Breast epithelium (tissue), 4 donors: ENCODE results near the gene DNM3. TPM values are rescaled to one million over a fixed set of nuclear protein-coding genes. Genes with fewer than 3 reads are reported as not detected.

Experiments used
- DNase-seq, 2 donors: peaks; one replicate each; pipeline ENCODE4 v3.0.0-alpha.2; 2019; ENCODE audit warnings: low spot score in 2 of 2
- H3K27ac ChIP-seq, 2 donors: fragments of 200-600 bp; sonication (generic) in 1 of 2; one replicate each; pipeline ENCODE4 v1.5.1; 2016 to 2019; ENCODE audit warnings: mild to moderate bottlenecking in 1 of 2
- H3K27me3 ChIP-seq, 2 donors: fragments of 200-600 bp; sonication (generic) in 1 of 2; one replicate each; pipeline versions ENCODE4 v1.5.1 to v1.6.0; 2017 to 2019; ENCODE audit warnings: control low read depth in 1 of 2, mild to moderate bottlenecking in 1 of 2
- H3K36me3 ChIP-seq: fragments of 200-600 bp; one replicate; pipeline ENCODE4 v1.5.1; 2019
- H3K4me1 ChIP-seq, 2 donors: fragments of 200-600 bp; sonication (generic); one replicate each; pipeline ENCODE4 v1.5.1; 2016 to 2019; ENCODE audit warnings: control low read depth in 1 of 2
- H3K4me3 ChIP-seq, 3 donors: fragments of 200-600 bp; sonication (generic); 1 replicate in 2 of 3; 2 replicates in 1 of 3; pipeline ENCODE4 v1.5.1; 2016 to 2019; ENCODE audit warnings: mild to moderate bottlenecking in 3 of 3, moderate library complexity in 2 of 3
- H3K9me3 ChIP-seq, 2 donors: fragments of 200-600 bp; sonication (generic) in 1 of 2; one replicate each; pipeline ENCODE4 v1.5.1; 2016 to 2019; ENCODE audit warnings: control low read depth in 1 of 2
- CTCF ChIP-seq, 3 donors: fragments of 450-650 bp; IDR thresholded peaks; one replicate each; pipeline ENCODE4 v1.5.1; 2016 to 2017; ENCODE audit warnings: antibody characterized with exemption in 3 of 3, mild to moderate bottlenecking in 3 of 3, moderate library complexity in 3 of 3
- POLR2A ChIP-seq: fragments of 450-650 bp; IDR thresholded peaks from one replicate; pipeline ENCODE4 v1.6.1; 2016; ENCODE audit warnings: antibody characterized with exemption, mild to moderate bottlenecking, moderate library complexity
- POLR2AphosphoS5 ChIP-seq, 3 donors: sonication (generic); formaldehyde crosslinking; IDR thresholded peaks; one replicate each; pipeline ENCODE4 v1.6.1; 2017; ENCODE audit warnings: antibody characterized with exemption in 3 of 3
- intact Hi-C: fragments of 100-400 bp; cut with DNase I; formaldehyde crosslinking; loops from one replicate; pipeline ENCODE4 v1.15.1; 2023; ENCODE audit warnings: low total_unique reads
- total RNA-seq, 3 donors: library from RNA; depleted of rRNA; stranded (reverse); fragments of >200 nt; gene quantifications; one replicate each; pipeline ENCODE4 v1.1.0, GENCODE V29; 2016

DNM3 gene
- total RNA-seq, 3 donors from 2014 or later: 5.1 to 7.5 (median 6.6) TPM

GRCh38 chr1:172180501-172181285 lies 339.4 kb downstream of the DNM3 start:
- Histone ChIP-seq H3K36me3 (no peaks in the 10 kb centered on the region), H3K27me3 (no peaks in the 10 kb centered on the region), H3K4me1 (no peaks in the 10 kb centered on the region), H3K4me3 (peak overlapping the region in 2 of 3 donors; percentile 10 to 35), H3K9me3 (no peaks in the 10 kb centered on the region), H3K27ac (peak overlapping the region; percentile 69 to 77)
- intact Hi-C loops: no loop called here
- no peak for DNase-seq
- no peak for TF ChIP-seq CTCF (IDR thresholded peaks at IDR 0.05)
- TF ChIP-seq POLR2A: no peak
- TF ChIP-seq POLR2AphosphoS5 (IDR thresholded peaks at IDR 0.05): no peak

GRCh38 chr1:172184506-172185191 lies 343.4 kb downstream of the DNM3 start:
- no peaks in the 10 kb centered on the region for H3K36me3 ChIP-seq
- no peak for DNase-seq
- intact Hi-C loops: no loop called here
- H3K27me3 ChIP-seq: no peaks in the 10 kb centered on the region
- TF ChIP-seq CTCF (IDR thresholded peaks at IDR 0.05) (no peak), POLR2A (no peak), POLR2AphosphoS5 (IDR thresholded peaks at IDR 0.05) (no peak)
- no peaks in the 10 kb centered on the region for H3K4me1 ChIP-seq
- no peaks in the 10 kb centered on the region for H3K9me3 ChIP-seq
- H3K4me3 ChIP-seq: no peak overlapping the region
- H3K27ac ChIP-seq: no peak overlapping the region

GRCh38 chr1:172185211-172185610 lies 343.9 kb downstream of the DNM3 start:
- intact Hi-C loops: no loop called here
- H3K4me1 ChIP-seq: no peaks in the 10 kb centered on the region
- H3K4me3 ChIP-seq: no peak overlapping the region
- H3K36me3 ChIP-seq: no peaks in the 10 kb centered on the region
- H3K9me3 ChIP-seq: no peaks in the 10 kb centered on the region
- no peaks in the 10 kb centered on the region for H3K27me3 ChIP-seq
- no peak overlapping the region for H3K27ac ChIP-seq
- DNase-seq: no peak
- TF ChIP-seq CTCF (IDR thresholded peaks at IDR 0.05) (no peak), POLR2A (no peak), POLR2AphosphoS5 (IDR thresholded peaks at IDR 0.05) (no peak)

GRCh38 chr1:172185996-172186395 lies 344.7 kb downstream of the DNM3 start:
- TF ChIP-seq POLR2A (no peak), CTCF (IDR thresholded peaks at IDR 0.05) (no peak), POLR2AphosphoS5 (IDR thresholded peaks at IDR 0.05) (no peak)
- no peak overlapping the region for H3K27ac ChIP-seq
- intact Hi-C loops: no loop called here
- no peaks in the 10 kb centered on the region for H3K36me3 ChIP-seq
- no peak overlapping the region for H3K4me3 ChIP-seq
- H3K4me1 ChIP-seq: no peaks in the 10 kb centered on the region
- DNase-seq: no peak
- H3K27me3 ChIP-seq: no peaks in the 10 kb centered on the region
- H3K9me3 ChIP-seq: no peaks in the 10 kb centered on the region

- Histone ChIP-seq H3K27me3 (no peaks in the 10 kb centered on the region), H3K9me3 (peaks cover 17 to 27% of the 10 kb centered on the region in 2 donors), H3K36me3 (no peaks in the 10 kb centered on the region), H3K27ac (no peak overlapping the region), H3K4me3 (no peak overlapping the region), H3K4me1 (no peaks in the 10 kb centered on the region)
- intact Hi-C loops: no loop called here
- TF ChIP-seq POLR2AphosphoS5 (IDR thresholded peaks at IDR 0.05): no peak
- DNase-seq: no peak
These were observed 360.3 kb downstream of the DNM3 start for GRCh38 chr1:172201572-172201971.
